T-helper 1 cell treated with Interleukin-12 subunit alpha and Interleukin-12 subunit beta and Interleukin-4 antibody, amounts not matched to agents 30 ng/mL and 1 ng/mL, for 36 hours (primary cell): ENCODE data around the gene HLTF. TPM values are rescaled to one million over a fixed set of nuclear protein-coding genes. Genes with fewer than 3 reads are reported as not detected.
"Not testable (repeated sequence)": the region's sequence is repeated elsewhere in the genome, so short reads cannot be mapped to it uniquely, and the experiment has no call there.

Experiments used
- intact Hi-C: fragments of 100-400 bp; cut with micrococcal nuclease; formaldehyde crosslinking; loops from one replicate; pipeline ENCODE4 v1.15.1; 2024
- total RNA-seq: library from RNA; stranded (reverse); gene quantifications from 2 replicates; pipeline ENCODE4 v1.2.3, GENCODE V29; 2022

Gene HLTF
- total RNA-seq, 1 donor from 2014 or later, result 17.7 TPM

GRCh38 chr3:148992027-148992634 lies 94.2 kb downstream of the HLTF start:
- intact Hi-C loops, result loop anchor here (5.0 kb wide), 3 partner anchors 820 to 1770 kb away; partner anchors contain the start of genes RNF13, SIAH2 and TSC22D2

- intact Hi-C loops, result loop anchor here (1.0 to 5.0 kb wide), 11 partner anchors 8 to 1771 kb away; partner anchors contain the start of genes HLTF, HPS3, RNF13 and SIAH2
These were observed 94.9 kb downstream of the HLTF start, which contains the start of gene GYG1 for GRCh38 chr3:148991219-148992026. Gene GYG1 (plus strand): TSS chr3:148991540. CDS start chr3:148991641, 101 bp downstream.

DNA sequence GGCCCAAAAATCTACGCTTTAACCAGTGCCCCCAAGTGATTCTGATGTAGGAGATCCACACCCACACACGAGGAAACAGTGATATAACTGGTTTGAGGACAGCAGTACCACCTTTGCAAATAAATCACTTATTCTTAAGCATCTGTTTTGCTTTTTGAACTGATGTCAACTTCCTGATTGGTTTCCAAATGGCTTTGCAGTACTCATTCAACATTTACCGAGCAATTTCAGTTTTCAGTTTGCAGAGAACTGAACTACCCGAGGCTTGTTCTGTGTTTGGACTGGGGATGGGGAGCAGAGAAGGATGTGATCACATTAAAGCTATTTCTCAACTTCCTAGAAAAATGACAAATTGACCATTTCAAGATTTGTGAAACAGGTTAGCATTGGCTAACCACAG lies 96.1 kb downstream of the HLTF start:
- intact Hi-C loops, result loop anchor here (1.0 to 5.0 kb wide), 6 partner anchors 16 to 1772 kb away; partner anchors contain the start of genes RNF13, SIAH2 and TSC22D2

GRCh38 chr3:148987551-148987950 lies 98.8 kb downstream of the HLTF start:
- intact Hi-C loops, result not testable (repeated sequence)

- intact Hi-C loops, result no loop called here
These were observed 105.1 kb downstream of the HLTF start for GRCh38 chr3:148981273-148981672.

Other genes with a start within 250 kb of the HLTF start
- gene CPA3, start 221.2 kb downstream of the HLTF start, total RNA-seq, result not detected in 2 replicates
- gene GYG1, start 95.0 kb downstream of the HLTF start, total RNA-seq, result 51.1 and 54.3 TPM in 2 replicates
- gene HPS3, start 43.1 kb upstream of the HLTF start, total RNA-seq, result 19.1 and 20.9 TPM in 2 replicates
- not detected in 2 replicates for gene CP, start 135.3 kb upstream of the HLTF start, total RNA-seq
- not detected in 2 replicates for gene TM4SF18, start 247.1 kb upstream of the HLTF start, total RNA-seq